CD4-positive, alpha-beta T cell treated with Interferon gamma for 1 hour (primary cell): ENCODE data around the gene PTPN1.
A peak's percentile ranks its signal among the peaks of the same experiment; 100 is the strongest.
"Not testable (repeated sequence)": the region's sequence is repeated elsewhere in the genome, so short reads cannot be mapped to it uniquely, and the experiment has no call there.

Source experiments
- DNase-seq: peaks from one replicate; pipeline ENCODE4 v3.0.0-alpha.2; 2020

The PTPN1 gene

DNA sequence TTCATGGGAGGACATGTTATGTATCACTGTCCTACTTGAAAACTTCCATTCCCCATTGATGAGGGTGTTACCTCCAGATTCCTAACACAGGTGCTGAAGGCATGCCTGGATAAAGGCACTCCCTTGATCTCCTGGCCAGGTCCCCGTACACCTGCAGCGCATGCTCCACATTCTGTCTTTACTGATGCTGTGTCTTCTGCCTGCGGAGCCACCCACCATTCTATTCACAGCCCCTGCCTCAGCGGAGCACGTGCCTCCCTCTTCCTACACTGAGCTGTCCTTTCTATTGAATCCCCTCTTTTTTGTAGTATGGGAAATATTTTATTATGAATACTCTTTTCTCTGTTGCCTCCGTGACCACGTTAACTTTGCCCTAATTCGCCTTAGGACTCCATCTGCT lies 25.0 kb downstream of the PTPN1 start:
- DNase-seq = no peak

DNA sequence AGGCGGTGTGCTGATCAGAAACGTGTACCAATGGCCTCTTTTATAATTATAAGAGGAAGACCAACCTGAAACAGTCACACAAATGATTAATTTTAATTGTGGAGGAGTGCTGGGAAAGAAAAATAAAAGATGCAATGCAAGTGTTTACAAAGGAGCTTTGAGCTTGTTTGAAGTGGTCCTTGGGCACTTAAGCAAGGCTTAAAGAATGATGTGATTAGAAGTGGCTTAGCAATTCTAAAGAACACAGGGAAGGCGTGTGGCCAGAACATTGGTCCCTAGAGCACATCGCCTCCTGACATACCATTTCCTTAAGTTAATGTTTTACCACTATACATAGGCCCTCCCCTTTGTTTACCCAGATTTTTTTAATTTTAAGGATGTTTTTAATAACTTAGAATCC lies 26.1 kb downstream of the PTPN1 start:
- DNase-seq = no peak

DNA sequence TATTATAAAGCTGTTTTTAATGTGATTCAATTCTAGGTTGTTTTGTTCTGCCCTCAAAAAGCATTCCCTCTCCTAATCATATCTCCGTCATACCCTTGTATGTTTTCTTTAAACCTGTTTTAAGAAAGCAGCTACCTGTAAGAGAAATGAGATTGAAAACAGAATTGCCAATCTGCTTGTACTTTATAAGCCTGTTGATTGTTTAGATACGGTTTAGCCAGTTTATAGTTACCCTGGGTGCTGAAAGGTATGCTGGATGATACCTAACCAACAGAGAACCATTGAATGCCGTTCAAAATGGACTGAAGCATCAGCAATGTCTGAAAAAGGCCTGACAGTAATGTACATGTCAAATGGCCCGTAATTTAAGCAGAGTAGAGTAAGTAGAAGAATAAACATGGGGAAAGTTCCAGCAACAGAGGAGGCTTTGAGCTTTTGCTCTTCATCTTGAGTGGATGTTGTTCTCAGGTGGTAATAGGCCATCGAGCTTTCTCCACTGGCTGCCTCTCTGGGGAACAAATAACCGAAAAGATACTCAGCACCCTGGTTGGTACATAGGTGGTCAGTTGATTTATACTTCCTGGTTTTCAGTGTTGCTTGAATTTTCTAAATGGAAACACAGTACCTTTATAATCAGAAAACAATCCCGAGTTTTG lies 27.5 kb downstream of the PTPN1 start:
- DNase-seq = no peak

DNA sequence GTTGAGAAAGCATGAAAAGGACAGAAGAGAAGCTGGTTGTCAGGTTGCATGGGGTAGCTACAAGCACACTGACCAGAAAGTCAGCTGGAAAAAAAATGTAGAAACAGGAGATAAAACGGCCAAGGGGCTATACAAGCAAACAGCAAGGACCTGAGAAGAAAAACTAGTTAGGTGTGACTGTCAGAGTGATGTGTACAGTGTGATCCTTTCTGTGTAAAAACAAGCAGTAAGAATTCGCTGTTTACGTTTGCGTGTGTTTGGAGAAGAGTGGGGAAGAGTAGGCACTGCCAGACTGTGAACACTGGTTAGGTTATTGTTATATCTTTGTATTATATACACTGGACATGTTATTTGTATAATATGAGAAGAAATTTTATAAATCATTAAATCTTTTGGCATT lies 28.1 kb downstream of the PTPN1 start:
- no peak for DNase-seq

DNA sequence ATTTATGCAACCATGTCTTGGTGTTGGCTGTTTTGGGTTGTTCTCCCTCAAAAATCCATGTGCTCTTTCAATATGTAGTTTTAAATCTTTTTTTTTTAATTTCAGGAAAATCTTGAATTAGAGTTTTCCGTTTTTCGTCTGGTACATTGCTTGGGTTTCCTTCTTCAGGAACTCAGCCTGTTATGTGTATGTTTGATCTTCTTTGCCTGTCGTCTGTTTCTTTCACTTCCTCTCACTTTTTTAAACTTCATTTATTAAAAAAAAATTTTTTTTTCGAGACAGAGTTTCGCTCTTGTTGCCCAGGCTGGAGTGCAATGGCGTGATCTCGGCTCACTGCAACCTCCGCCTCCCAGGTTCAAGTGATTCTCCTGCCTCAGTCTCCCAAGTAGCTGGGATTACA lies 29.6 kb downstream of the PTPN1 start:
- not testable (repeated sequence) for DNase-seq

DNA sequence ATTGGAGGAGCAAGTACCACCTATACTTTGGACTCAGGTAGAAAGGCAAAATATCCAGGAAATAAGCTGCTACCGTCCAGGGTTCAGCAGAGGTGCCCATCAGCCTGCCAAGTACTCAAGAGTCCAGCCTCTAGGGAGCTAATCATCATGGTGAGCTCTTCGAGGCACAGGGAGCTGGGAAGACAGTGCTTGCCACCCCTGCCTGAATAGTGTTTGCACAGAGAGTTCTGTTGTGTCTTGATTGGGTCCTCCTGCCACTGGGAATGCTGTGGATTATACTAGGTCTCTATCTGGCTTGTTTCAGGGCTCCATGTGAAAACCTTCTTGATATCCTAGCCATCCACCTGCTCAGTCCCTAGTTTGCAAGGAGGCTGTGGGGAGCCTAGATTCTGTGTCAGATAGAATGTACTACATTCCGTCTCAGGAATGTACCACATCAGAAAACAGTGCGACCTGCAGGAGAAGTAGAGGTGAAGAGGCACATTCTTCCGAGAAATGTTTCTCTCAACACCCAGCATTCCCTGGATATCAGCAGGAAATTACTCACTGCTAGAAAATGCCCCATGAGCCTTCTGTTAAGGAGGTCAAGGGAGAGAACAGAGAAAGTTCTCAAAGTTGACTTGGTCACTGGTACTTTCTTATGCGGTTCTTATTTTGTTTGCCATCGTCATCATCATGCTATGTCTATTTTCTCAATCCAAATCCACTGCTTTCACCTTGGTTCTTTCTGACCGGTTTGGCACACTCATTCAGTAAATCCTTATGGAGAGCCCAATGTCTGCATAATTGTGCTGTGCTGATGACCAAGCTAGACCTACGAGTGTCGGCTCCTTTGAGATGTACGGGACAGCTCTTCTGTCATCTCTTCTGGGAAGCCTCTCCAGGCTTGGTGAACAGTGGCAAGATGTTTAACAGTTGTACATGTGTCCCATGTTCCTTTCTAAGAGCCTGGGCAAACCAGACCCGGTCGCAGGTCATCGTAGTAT lies 30.7 kb downstream of the PTPN1 start:
- DNase-seq = no peak

DNA sequence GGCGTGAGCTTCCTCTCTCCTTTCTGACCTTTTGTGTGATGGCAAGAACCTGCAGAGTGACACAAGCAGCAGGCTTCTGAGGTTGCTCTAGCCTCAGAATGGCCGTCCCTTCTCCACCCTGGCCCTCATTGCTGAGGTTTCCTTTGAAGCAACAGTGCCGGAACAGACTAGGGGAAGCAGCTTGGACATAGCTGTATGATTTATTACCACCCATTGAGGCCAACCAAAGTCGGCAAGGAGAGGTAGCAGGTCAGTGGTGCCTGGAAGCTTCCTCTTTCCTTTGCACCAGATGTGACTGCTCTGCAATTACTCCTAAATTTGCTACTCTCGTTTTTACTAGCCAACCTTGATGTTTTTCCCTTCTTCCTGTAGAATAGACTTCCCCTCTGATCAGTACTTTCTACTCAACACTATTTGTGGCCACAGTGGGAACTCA lies 31.4 kb downstream of the PTPN1 start:
- DNase-seq = peak; percentile 11

DNA sequence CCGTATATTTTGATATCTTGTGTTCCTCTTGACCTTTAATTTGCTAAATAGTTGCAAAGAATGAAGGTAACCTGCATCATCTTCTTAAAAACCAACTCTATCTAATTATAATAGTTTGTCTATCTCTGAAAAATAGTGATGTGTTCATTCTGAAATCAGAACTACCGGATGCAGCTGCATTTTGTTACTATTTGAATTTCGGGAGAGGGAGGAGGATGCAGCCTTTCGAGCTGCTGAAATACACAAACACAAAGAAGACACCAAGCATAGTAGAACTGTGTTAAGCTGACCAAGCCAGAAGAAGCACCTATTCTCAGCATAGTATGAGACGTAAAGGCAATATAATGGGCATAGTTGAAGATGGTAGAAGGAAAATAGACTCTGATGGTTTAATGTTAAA lies 33.1 kb downstream of the PTPN1 start:
- no peak for DNase-seq

DNA sequence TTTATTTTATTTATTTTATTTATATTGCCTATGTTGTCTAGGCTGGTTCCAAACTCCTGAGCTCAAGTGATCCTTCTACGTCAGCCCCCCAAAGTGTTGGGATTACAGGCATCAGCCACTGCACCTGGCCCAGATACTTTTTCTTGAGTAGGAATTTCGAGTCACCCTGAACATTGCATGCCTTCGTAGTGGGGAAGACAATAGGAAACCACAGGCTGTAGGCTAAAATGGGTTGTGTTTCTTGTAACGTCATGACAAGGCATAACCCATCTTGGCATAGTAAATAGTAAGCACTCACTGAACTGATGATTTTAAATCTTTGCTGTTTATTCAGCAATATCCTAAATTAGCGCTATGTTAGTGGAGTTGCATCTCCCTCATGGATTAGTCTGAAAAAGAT lies 34.9 kb downstream of the PTPN1 start:
- DNase-seq = no peak

DNA sequence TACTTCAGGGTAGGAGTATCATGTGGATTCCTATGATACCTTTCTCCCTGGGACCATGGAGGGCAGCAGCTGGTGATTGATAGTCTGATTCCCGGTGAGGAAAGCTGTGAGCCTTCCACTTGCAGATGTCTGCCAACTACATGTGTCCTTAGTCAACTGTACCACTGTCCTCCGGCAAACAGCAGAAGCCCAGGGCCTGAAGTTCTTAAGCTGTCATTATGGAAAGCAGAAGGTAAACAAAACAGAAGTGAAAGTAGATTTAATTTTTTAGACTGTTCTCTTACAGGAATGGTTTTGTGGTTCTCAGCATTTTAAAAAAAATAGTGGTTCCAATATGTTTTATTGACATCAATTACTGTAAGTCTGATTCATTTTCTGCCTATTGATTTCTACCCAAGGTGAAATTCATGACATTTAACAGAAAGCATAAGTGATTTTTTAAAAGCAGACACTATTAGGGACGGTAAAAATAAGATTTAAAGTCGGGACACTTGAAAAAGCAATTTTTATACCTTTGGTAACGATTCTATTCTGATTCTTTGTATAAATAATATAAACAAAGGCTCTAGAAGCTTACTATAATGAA lies 36.6 kb downstream of the PTPN1 start:
- peak; percentile 12 for DNase-seq

DNA sequence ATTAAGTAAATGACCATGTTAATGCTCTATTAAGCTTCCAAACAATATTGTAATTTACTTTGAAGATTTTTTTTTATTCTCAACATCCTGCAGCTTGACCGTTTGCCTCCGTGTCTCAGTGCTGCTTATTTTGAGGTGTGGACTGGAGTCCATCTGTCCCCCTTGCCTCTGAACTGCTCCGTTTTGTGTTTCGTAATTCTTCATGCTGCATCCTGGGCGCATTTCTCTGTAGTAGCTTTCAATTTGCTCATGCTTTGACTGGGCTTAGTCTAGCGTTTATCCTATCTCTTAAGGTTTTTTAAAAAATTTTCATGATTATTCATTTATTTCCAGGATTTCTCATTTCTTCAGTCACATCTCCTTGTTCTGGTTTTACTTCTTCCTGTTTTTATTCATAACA lies 37.8 kb downstream of the PTPN1 start:
- DNase-seq = no peak

DNA sequence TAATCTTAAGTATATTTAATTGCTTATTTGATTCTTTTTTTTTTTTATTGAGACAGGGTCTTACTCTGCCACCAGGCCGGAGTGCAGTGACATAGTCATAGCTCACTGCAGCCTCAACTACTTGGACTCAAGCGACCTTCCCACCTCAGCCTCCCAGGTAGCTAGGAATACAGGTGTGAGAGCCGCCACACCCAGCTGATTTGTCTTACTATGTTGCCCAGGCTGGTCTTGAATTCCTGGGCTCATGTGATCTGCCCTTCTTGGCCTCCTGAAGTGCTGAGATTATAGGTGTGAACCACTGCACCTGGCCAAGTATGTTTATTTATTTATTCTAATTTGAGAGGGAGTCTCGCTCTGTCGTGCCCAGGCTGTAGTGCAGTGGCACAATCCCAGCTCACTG lies 38.2 kb downstream of the PTPN1 start:
- no peak for DNase-seq

DNA sequence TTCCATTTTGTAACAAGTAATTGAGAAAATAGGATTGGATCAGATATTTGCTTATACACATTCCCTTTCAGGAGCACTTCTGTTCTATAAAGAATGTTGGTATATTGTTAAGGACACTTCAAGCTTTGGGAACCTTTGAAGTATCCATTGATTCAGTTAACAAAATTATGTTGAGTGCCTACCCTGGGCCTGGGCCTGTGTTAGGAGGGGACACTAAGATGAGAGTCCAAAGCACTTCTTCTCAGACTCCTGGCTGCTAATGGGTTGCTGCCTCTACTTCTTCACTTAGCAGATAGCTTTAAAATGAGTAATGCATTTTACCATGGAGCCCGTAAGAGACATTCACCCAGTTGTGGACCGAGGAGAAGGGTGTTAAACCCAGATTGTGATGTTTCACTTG lies 40.3 kb downstream of the PTPN1 start:
- DNase-seq = no peak

DNA sequence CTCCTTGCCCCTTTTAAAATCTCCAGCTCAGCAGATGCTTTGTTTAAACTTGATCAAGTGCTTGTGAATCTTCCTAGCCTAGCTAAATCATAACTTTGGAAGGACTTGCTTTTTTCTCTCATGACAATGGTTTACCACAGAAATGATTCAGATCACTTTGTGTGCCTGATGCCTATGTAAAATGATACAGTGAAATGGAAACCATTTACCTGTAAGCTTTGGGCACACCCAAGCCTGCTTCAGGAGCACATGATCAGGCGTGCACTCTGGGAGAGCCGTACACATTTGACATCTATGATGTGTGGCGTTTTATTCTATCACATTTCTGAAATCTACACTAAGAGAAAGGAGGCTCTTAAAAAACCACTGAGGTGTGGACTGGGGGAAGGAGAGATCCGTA lies 41.1 kb downstream of the PTPN1 start:
- DNase-seq = no peak

DNA sequence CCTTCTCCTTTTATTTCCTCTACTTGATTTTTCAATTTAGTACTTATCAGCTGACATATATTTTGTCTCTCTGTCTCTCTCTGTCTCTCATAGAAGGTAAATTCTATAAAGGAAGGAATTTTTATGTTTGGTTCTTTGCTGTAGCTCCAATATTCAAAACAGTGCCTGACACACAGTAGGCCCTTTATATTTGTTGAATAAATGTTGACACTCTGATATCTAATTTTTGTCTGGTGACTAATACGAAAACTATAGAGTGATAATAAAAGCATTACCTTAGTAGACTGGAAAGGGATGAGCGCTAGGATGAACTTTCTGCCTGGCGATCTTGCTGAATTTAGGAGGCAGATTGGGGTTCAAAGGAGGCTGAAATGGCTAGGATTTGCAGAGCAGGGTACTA lies 42.8 kb downstream of the PTPN1 start:
- no peak for DNase-seq

DNA sequence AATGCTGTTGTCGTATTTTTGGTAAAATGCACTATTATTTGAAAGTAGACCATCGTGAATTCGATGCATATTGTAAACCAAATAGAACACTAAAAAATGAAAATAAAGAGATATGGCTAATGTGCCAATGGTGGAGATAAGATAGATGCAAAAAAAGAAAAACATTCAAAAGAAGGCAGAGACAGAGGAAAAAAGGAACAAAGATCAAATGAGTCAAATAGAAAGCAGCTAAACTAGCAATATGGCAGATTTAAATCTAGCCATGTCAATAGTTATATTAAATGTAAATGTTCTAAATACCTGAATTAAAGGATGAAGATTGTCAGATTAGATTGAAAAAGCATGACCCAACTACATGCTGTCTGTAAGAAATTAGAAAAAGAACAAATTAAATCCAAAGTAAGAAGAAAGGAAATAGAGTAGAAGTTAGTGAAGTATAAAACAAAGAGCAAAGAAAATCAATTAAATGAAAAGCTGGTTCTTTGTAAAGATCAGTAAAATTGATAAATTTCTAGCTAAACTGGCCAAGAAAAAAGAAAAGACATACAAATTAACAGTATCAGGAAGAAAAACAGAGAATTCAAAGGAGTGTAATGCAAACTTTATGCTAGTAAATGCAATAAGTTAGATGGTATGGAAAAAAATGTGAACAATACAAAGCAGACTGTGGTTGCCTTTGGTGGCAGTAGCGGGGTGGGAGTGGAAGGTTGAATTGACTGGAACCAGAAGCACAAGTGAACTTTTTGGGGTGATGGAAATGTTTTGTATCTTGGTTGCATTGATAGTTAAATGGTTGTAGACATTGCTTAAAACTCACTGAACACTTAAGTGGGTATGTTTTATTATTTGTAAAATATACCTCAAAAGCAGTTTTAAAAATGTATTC lies 44.8 kb downstream of the PTPN1 start:
- no peak for DNase-seq

DNA sequence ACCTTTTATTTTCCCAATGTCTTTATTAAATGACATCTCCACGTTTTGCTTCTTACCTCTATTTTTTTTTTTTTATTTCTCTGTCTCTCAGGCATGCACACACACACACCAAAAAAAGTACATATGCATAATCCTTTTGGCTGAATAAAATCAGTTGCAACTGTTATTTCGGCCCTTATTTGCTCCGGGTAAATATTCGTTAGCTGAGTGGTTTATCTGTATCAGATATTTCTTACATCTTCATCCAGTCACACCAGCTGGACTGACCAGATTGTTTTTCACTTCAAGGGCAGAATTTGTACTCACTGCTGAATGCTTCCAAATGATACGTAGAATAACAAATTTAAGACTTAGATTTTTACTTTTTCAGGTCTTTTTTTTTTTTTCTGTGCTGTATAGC lies 45.5 kb downstream of the PTPN1 start:
- DNase-seq = no peak

DNA sequence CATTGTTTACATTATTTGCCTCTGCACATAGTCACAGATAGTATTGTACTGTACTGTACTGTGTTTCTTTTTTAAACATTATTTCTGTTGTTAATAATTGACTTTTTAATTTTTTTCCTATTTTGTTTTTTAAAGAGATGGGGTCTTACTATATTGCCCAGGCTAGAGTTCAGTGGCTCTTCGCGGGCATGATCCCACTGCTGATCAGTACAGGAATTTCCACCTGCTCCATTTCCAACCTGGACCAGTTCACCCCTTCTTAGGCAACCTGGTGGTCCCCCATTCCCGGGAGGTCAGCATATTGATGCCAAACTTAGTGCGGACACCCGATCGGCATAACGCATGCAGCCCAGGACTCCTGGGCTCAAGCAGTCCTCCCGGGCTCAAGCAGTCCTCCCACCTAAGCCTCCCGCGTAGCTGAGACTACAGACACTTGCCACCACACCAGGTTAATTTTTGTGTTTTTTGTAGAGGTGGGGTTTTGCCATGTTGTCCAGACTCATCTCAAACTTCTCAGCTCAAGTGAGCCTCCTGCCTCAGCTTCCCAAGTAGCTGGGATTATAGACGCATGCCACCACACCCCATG lies 47.5 kb downstream of the PTPN1 start:
- DNase-seq = no peak

DNA sequence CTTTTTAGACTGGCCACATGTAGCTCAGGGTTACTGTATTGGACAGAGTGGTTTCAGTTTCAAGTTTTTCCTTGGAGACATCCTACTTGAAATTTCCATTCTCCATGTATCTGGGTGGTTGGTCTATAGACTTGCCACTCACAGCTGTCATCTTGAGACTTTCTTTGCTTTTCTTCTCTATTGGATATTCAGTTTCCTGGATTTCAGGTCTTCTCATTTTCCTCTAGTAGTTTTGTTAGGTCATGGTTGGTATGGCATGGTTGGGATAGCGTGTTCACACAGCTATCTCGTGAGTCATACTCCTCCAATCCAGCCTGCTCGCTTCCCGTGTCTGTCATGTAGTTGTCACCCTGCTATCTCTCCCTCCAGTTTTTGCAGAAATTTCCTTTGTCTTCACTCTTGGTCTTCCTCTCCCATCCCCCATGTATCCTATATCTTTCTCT lies 48.3 kb downstream of the PTPN1 start:
- DNase-seq = no peak

DNA sequence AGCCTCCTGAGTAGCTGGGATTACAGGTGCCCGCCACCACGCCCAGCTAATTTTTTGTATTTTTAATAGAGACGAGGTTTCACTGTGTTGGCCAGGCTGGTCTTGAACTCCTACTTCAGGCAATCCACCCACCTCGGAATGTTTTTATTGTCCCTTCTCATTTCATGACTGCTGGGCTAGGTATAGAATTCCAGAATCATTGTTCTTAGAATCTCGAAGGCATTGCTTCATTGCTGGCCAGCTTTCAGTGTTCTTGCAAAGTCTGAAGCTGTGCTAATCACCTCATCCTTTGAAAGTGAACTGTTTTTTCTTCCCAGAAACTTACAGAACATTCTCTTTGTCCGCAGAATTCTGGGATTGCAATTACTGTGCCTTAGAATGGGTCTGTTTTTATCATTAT lies 49.0 kb downstream of the PTPN1 start:
- DNase-seq = no peak

DNA sequence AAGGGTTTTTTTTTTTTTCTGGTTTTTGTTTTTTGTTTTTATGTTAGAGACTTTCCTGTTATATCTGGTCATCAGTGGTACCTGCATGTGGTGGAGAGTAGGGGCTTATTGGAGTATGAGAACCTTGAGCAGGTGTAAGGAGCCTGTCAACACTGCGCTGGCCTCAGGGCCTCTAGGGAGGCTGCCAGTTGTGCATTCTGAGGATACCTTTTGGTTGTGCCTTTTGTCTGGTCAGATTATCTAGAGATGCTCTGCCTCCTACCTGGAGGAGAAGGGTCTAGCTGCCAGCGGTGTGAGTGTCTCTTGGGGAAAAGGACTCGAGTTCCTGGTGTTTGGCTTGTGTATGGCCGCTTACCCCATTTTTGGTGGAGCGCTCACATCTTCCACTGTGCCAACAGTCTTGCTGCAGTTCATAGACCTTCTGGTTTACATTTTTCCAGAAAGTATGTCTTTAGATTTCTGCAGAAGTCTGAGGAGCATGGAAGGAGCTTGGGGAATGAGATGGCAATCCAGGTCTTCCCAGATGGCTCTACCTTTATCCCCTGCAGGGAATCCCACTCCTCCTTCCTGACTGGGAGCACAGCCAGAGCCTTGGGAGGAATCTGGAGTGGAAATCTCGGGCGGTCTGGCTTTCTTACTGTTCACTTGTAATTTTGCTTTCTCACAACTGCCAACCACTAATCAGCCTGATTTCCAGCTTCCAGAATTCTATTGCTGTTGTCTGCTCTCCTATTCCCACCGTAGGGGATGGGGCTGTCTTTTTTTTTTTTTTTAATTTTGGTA lies 49.9 kb downstream of the PTPN1 start:
- DNase-seq = no peak

DNA sequence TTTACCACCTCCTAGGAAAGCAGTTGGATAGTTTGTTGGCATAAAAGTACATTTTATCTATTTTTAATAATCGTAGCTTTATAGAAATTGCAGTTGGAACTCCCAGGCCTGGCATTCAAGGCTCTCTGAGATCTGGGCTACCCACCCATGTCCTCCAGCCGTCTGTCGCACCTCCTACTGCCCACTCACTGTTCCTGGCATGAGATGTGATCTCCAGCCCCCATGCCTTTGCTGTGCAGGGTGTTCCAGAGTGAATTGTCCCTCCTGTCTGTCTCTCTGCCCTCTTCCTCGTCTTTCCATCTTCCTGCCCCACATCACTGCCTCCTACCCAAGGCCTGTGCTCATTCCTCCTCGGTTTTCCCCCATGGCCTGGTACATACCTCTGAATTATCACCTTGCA lies 50.7 kb downstream of the PTPN1 start:
- DNase-seq = no peak
